Neural progenitor cell (in vitro differentiated cells): Measurements from ENCODE around the gene RNF186. TPM values are rescaled to one million over a fixed set of nuclear protein-coding genes. Genes with fewer than 3 reads are reported as not detected.

Experiments used
- DNase-seq: peaks from one replicate; pipeline ENCODE4 v3.0.0-alpha.2; 2016; ENCODE audit warnings: low spot score
- H2AFZ ChIP-seq: fragments of 200-600 bp; sonication (generic); replicated peaks from 2 replicates; pipeline ENCODE4 v1.6.1; 2016; ENCODE audit warnings: antibody characterized with exemption
- H3F3A ChIP-seq: fragments of 200-600 bp; sonication (generic); 2 replicates; pipeline ENCODE4 v1.6.1; 2016; ENCODE audit warnings: antibody characterized with exemption, low read depth
- H3K27ac ChIP-seq: fragments of 200-600 bp; sonication (generic); 2 replicates; pipeline ENCODE4 v1.5.1; 2016; ENCODE audit warnings: mild to moderate bottlenecking
- H3K27me3 ChIP-seq: fragments of 200-600 bp; sonication (generic); 2 replicates; pipeline ENCODE4 v1.6.1; 2016; ENCODE audit warnings: mild to moderate bottlenecking, moderate library complexity
- H3K36me3 ChIP-seq: fragments of 200-600 bp; sonication (generic); 2 replicates; pipeline ENCODE4 v1.5.1; 2016
- H3K4me1 ChIP-seq: fragments of 200-600 bp; sonication (generic); 2 replicates; pipeline ENCODE4 v1.6.1; 2016; ENCODE audit warnings: mixed run types
- H3K4me2 ChIP-seq: fragments of 200-600 bp; sonication (generic); 2 replicates; pipeline ENCODE4 v1.6.1; 2016
- H3K4me3 ChIP-seq: fragments of 200-600 bp; sonication (generic); 2 replicates; pipeline ENCODE4 v1.5.1; 2016
- H3K79me2 ChIP-seq: fragments of 200-600 bp; sonication (generic); 2 replicates; pipeline ENCODE4 v1.6.1; 2016; ENCODE audit warnings: low read depth
- H3K9ac ChIP-seq: fragments of 200-600 bp; sonication (generic); 2 replicates; pipeline ENCODE4 v1.6.1; 2016
- H3K9me3 ChIP-seq: fragments of 200-600 bp; sonication (generic); 2 replicates; pipeline ENCODE4 v1.5.1; 2016; ENCODE audit warnings: low read depth
- H4K20me1 ChIP-seq: fragments of 200-600 bp; sonication (generic); 2 replicates; pipeline ENCODE4 v1.6.1; 2016; ENCODE audit warnings: low read depth
- H3K27ac Mint-ChIP-seq: 3 replicates; pipeline ENCODE4 v1.8.0; 2021; ENCODE audit warnings: mixed read lengths
- H3K27me3 Mint-ChIP-seq: 2 replicates; pipeline ENCODE4 v1.8.0; 2022; ENCODE audit warnings: low read depth, mild to moderate bottlenecking, inconsistent platforms, moderate library complexity, mixed read lengths; ENCODE audit not compliant: insufficient read depth
- H3K36me3 Mint-ChIP-seq: 3 replicates; pipeline ENCODE4 v1.8.0; 2021; ENCODE audit warnings: mixed read lengths
- H3K4me1 Mint-ChIP-seq: 3 replicates; pipeline ENCODE4 v1.8.0; 2021; ENCODE audit warnings: mixed read lengths
- H3K4me3 Mint-ChIP-seq: 3 replicates; pipeline ENCODE4 v1.8.0; 2021; ENCODE audit warnings: mild to moderate bottlenecking, moderate library complexity, mixed read lengths
- H3K9me3 Mint-ChIP-seq: 3 replicates; pipeline ENCODE4 v1.8.0; 2020; ENCODE audit warnings: mixed read lengths
- EZH2 ChIP-seq: fragments of 200-600 bp; sonication (generic); IDR thresholded peaks from 2 replicates; pipeline ENCODE4 v1.6.1; 2017; ENCODE audit warnings: antibody characterized with exemption, mild to moderate bottlenecking, moderate library complexity
- EZH2phosphoT487 ChIP-seq: fragments of 200-600 bp; sonication (generic); IDR thresholded peaks from 2 replicates; pipeline ENCODE4 v1.6.1; 2017; ENCODE audit warnings: antibody characterized with exemption
- total RNA-seq: library from RNA; depleted of rRNA; stranded (reverse); fragments of >200 nt; gene quantifications from 2 replicates; pipeline ENCODE4 v1.2.3, GENCODE V29; 2015; ENCODE audit warnings: low replicate concordance
- TF ChIP-seq, protein P1 (sequence below): fragments of 200-600 bp; sonication (generic); IDR thresholded peaks from 2 replicates; pipeline ENCODE4 v1.5.1; 2017; ENCODE audit warnings: antibody characterized with exemption, mild to moderate bottlenecking

The RNF186 gene
- total RNA-seq, 1 donor from 2014 or later = not detected

DNA sequence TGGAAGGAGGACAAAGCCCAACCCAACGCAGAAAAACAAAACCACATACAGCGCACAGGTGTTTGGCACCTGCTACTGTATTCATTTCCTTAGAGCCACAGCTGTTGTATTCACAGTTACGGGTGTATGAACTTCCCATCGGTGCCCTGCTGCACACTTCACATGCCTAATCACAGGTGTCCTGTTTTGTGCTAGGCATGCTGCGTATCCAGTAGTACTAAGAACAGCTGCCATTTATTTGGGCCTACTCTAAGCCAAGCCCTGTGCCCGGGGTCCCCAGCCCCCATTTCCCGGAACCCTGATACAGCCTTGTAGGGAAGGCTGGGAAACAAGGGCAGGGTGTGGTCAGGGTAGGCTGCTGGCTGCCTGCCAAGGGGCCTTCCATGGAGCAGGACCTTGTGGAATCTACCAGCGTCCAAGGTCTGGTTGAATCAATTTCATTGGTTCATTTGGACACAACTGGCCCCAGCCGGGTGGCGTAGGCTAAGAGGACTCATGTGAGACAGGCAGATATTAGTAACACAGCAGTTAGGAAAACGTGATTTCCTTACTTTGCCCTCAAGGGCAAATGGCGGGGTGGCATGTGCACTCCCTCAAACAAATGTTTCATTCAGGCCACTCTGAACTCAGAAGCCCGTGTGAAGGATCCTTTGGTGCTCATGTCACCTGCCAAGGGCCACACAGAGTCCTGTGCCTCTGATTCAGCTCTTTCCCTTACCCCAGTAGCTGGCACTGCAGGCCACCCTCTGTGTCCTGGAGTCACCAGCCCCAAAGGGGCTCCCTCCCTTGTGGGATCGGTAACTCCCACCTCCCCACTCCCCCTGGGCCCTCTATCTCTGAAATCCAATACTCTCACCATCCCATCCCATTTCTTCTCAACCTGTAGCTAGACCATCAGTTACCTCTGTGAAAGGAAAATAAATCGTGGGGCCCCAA lies 986 bp upstream of the RNF186 start:
- Histone ChIP-seq H2AFZ (no peak overlapping the region), H3K36me3 (no peaks in the 10 kb centered on the region), H3K27me3 (no peaks in the 10 kb centered on the region), H3K27ac (no peak overlapping the region), H3K9me3 (no peaks in the 10 kb centered on the region), H3K79me2 (no peaks in the 10 kb centered on the region), H3K4me2 (no peak overlapping the region), H3K9ac (no peak overlapping the region), H3K4me3 (no peak overlapping the region), H3F3A (no peaks in the 10 kb centered on the region), H3K4me1 (no peaks in the 10 kb centered on the region), H4K20me1 (no peaks in the 10 kb centered on the region)
- H3K4me3 Mint-ChIP-seq = no peak overlapping the region
- no peak for DNase-seq
- H3K27me3 Mint-ChIP-seq = peaks cover 3% of the 10 kb centered on the region
- no peak overlapping the region for H3K27ac Mint-ChIP-seq
- no peaks in the 10 kb centered on the region for H3K9me3 Mint-ChIP-seq
- no peaks in the 10 kb centered on the region for H3K36me3 Mint-ChIP-seq
- TF ChIP-seq EZH2phosphoT487 = no peak
- TF ChIP-seq, protein P1, sequence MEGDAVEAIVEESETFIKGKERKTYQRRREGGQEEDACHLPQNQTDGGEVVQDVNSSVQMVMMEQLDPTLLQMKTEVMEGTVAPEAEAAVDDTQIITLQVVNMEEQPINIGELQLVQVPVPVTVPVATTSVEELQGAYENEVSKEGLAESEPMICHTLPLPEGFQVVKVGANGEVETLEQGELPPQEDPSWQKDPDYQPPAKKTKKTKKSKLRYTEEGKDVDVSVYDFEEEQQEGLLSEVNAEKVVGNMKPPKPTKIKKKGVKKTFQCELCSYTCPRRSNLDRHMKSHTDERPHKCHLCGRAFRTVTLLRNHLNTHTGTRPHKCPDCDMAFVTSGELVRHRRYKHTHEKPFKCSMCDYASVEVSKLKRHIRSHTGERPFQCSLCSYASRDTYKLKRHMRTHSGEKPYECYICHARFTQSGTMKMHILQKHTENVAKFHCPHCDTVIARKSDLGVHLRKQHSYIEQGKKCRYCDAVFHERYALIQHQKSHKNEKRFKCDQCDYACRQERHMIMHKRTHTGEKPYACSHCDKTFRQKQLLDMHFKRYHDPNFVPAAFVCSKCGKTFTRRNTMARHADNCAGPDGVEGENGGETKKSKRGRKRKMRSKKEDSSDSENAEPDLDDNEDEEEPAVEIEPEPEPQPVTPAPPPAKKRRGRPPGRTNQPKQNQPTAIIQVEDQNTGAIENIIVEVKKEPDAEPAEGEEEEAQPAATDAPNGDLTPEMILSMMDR = no peak
- no peak for TF ChIP-seq EZH2
- H3K4me1 Mint-ChIP-seq = peaks cover 4% of the 10 kb centered on the region

DNA sequence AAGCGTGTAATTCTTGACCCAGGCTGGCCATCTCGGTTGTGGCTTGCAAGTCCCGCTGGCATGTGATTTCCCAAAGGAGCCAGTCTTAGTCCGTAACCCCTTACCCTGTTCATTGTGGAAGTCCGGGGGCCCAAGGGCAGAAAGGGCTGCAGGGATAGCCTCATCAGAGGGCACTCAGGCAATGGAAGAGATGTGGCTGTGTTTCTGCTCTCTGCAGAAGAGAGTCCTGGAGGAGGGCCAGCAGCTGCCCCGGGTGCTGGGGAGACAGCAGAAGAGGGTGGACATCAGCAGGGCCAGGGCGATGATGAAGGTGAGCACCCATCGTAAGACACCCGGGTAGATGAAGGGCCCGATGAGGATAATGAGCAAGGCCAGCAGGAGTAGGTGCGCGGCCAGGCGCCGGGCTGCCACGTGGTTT lies 830 bp downstream of the RNF186 start:
- H3K4me2 ChIP-seq = no peak overlapping the region
- peaks cover 2% of the 10 kb centered on the region for H3K4me1 Mint-ChIP-seq
- H3K4me3 Mint-ChIP-seq = no peak overlapping the region
- H3K79me2 ChIP-seq = no peaks in the 10 kb centered on the region
- H3F3A ChIP-seq = no peaks in the 10 kb centered on the region
- H4K20me1 ChIP-seq = no peaks in the 10 kb centered on the region
- no peak overlapping the region for H2AFZ ChIP-seq
- no peaks in the 10 kb centered on the region for H3K27me3 ChIP-seq
- no peak overlapping the region for H3K27ac ChIP-seq
- no peak overlapping the region for H3K9ac ChIP-seq
- DNase-seq = no peak
- H3K36me3 Mint-ChIP-seq = no peaks in the 10 kb centered on the region
- H3K9me3 Mint-ChIP-seq = peaks cover 2% of the 10 kb centered on the region
- no peak overlapping the region for H3K4me3 ChIP-seq
- no peaks in the 10 kb centered on the region for H3K9me3 ChIP-seq
- peaks cover 5% of the 10 kb centered on the region for H3K27me3 Mint-ChIP-seq
- TF ChIP-seq, protein P1 = no peak
- TF ChIP-seq EZH2phosphoT487 (no peak), EZH2 (no peak)
- no peaks in the 10 kb centered on the region for H3K36me3 ChIP-seq
- H3K4me1 ChIP-seq = no peaks in the 10 kb centered on the region
- H3K27ac Mint-ChIP-seq = no peak overlapping the region

DNA sequence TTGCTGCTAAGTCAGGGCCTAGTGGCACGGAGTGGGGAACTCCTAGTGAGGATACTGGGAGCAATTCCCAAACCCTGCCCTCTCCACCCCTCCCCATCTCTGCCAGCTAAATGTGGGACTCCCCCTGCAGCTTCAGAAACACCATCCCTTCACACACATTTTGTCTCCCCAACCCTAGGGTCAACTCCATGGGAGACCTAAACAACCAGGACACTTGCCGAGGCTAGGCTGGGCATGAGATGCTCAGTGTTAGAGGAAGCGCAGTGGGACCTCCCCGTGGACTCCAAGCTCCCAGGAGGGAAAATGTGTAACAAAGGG lies 1.5 kb downstream of the RNF186 start:
- H3K4me2 ChIP-seq = no peak overlapping the region
- no peak overlapping the region for H2AFZ ChIP-seq
- H3K27me3 ChIP-seq = no peaks in the 10 kb centered on the region
- no peaks in the 10 kb centered on the region for H3K79me2 ChIP-seq
- H3K4me1 Mint-ChIP-seq = peaks cover 4% of the 10 kb centered on the region
- H3K4me3 Mint-ChIP-seq = no peak overlapping the region
- no peaks in the 10 kb centered on the region for H3K36me3 Mint-ChIP-seq
- H3K9me3 Mint-ChIP-seq = peaks cover 5% of the 10 kb centered on the region
- no peak for DNase-seq
- no peak overlapping the region for H3K27ac ChIP-seq
- no peak overlapping the region for H3K9ac ChIP-seq
- TF ChIP-seq EZH2 (no peak), EZH2phosphoT487 (no peak)
- TF ChIP-seq, protein P1 = no peak
- no peaks in the 10 kb centered on the region for H3F3A ChIP-seq
- no peaks in the 10 kb centered on the region for H3K36me3 ChIP-seq
- H3K9me3 ChIP-seq = no peaks in the 10 kb centered on the region
- no peak overlapping the region for H3K27ac Mint-ChIP-seq
- H3K27me3 Mint-ChIP-seq = peaks cover 11% of the 10 kb centered on the region
- H3K4me1 ChIP-seq = no peaks in the 10 kb centered on the region
- no peaks in the 10 kb centered on the region for H4K20me1 ChIP-seq
- H3K4me3 ChIP-seq = no peak overlapping the region
